GM23338 (cell line): Measurements from ENCODE around the gene KCTD18. TPM values are rescaled to one million over a fixed set of nuclear protein-coding genes. Genes with fewer than 3 reads are reported as not detected.

Experiments used
- ATAC-seq: fragments of 200-7000 bp; cut with Tn5 transposase; 3 replicates; pipeline ENCODE4 v1.9.1; 2020
- DNase-seq: peaks from one replicate; pipeline ENCODE4 v3.0.0-alpha.2; 2015; ENCODE audit warnings: low spot score
- H2AFZ ChIP-seq: fragments of 200-600 bp; sonication (generic); 2 replicates; pipeline ENCODE4 v1.8.0; 2016; ENCODE audit warnings: antibody characterized with exemption, mild to moderate bottlenecking, moderate library complexity
- H3F3A ChIP-seq: fragments of 200-600 bp; sonication (generic); replicated peaks from 2 replicates; pipeline ENCODE4 v1.8.0; 2017; ENCODE audit warnings: antibody characterized with exemption, mixed run types, low read depth
- H3K27ac ChIP-seq: fragments of 200-600 bp; sonication (generic); 2 replicates; pipeline ENCODE4 v1.6.1; 2016; ENCODE audit warnings: low read depth
- H3K27me3 ChIP-seq: fragments of 200-600 bp; sonication (generic); 2 replicates; pipeline ENCODE4 v1.8.0; 2016; ENCODE audit warnings: mild to moderate bottlenecking, mixed run types, moderate library complexity; ENCODE audit not compliant: insufficient read depth
- H3K36me3 ChIP-seq: fragments of 200-600 bp; sonication (generic); 2 replicates; pipeline ENCODE4 v1.8.0; 2016; ENCODE audit warnings: mild to moderate bottlenecking; ENCODE audit not compliant: insufficient read depth
- H3K4me1 ChIP-seq: fragments of 200-600 bp; sonication (generic); 2 replicates; pipeline ENCODE4 v1.8.0; 2016; ENCODE audit warnings: mild to moderate bottlenecking, moderate library complexity; ENCODE audit not compliant: insufficient read depth
- H3K4me2 ChIP-seq: fragments of 200-600 bp; sonication (generic); 2 replicates; pipeline ENCODE4 v1.7.1; 2017; ENCODE audit warnings: mixed run types
- H3K4me3 ChIP-seq: fragments of 200-600 bp; sonication (generic); 2 replicates; pipeline ENCODE4 v1.6.1; 2016; ENCODE audit warnings: mixed run types
- H3K79me2 ChIP-seq: fragments of 200-600 bp; sonication (generic); replicated peaks from 2 replicates; pipeline ENCODE4 v1.8.0; 2017; ENCODE audit warnings: mild to moderate bottlenecking; ENCODE audit not compliant: insufficient read depth
- H3K9me2 ChIP-seq: fragments of 200-600 bp; sonication (generic); 2 replicates; pipeline ENCODE4 v1.8.0; 2017; ENCODE audit not compliant: insufficient read depth
- H4K20me1 ChIP-seq: fragments of 200-600 bp; sonication (generic); replicated peaks from 2 replicates; pipeline ENCODE4 v1.8.0; 2017; ENCODE audit warnings: mild to moderate bottlenecking; ENCODE audit not compliant: insufficient read depth
- H3K27ac Mint-ChIP-seq: 2 replicates; pipeline ENCODE4 v1.8.0; 2020; ENCODE audit warnings: inconsistent platforms, mild to moderate bottlenecking, moderate library complexity, mixed read lengths
- H3K27me3 Mint-ChIP-seq: 3 replicates; pipeline ENCODE4 v1.8.0; 2022; ENCODE audit warnings: low read depth, mild to moderate bottlenecking, moderate library complexity, mixed read lengths, inconsistent platforms; ENCODE audit not compliant: insufficient read depth, poor library complexity
- H3K36me3 Mint-ChIP-seq: 3 replicates; pipeline ENCODE4 v1.8.0; 2021; ENCODE audit warnings: low read depth, mild to moderate bottlenecking, inconsistent platforms, moderate library complexity, mixed read lengths
- H3K4me1 Mint-ChIP-seq: 3 replicates; pipeline ENCODE4 v1.8.0; 2020; ENCODE audit warnings: mild to moderate bottlenecking, inconsistent platforms, mixed read lengths
- H3K4me3 Mint-ChIP-seq: 3 replicates; pipeline ENCODE4 v1.8.0; 2021; ENCODE audit warnings: moderate library complexity, mild to moderate bottlenecking, inconsistent platforms, mixed read lengths
- H3K9me3 Mint-ChIP-seq: 3 replicates; pipeline ENCODE4 v1.8.0; 2020; ENCODE audit warnings: moderate library complexity, mild to moderate bottlenecking, inconsistent platforms, mixed read lengths
- CREB1 ChIP-seq: fragments of 250-450 bp; sonication (Bioruptor Pico); IDR thresholded peaks from 2 replicates; pipeline ENCODE4 v1.5.0; 2020; ENCODE audit warnings: low read depth, mild to moderate bottlenecking, moderate library complexity
- EZH2 ChIP-seq: fragments of 200-600 bp; sonication (generic); IDR thresholded peaks from one replicate; pipeline ENCODE4 v1.8.0; 2017; ENCODE audit warnings: antibody characterized with exemption, mild to moderate bottlenecking, low read depth; ENCODE audit not compliant: unreplicated experiment
- EZH2phosphoT487 ChIP-seq: fragments of 200-600 bp; sonication (generic); IDR thresholded peaks from one replicate; pipeline ENCODE4 v1.8.1; 2018; ENCODE audit warnings: antibody characterized with exemption; ENCODE audit not compliant: unreplicated experiment
- JUNB ChIP-seq: IDR thresholded peaks from one replicate; pipeline ENCODE4 v1.6.1; 2016; ENCODE audit warnings: antibody characterized with exemption; ENCODE audit not compliant: unreplicated experiment
- NANOG ChIP-seq: IDR thresholded peaks from 2 replicates; pipeline ENCODE4 v1.6.1; 2016; ENCODE audit warnings: antibody characterized with exemption, borderline replicate concordance
- POLR2AphosphoS5 ChIP-seq: IDR thresholded peaks from 2 replicates; pipeline ENCODE4 v1.6.1; 2016; ENCODE audit warnings: antibody characterized with exemption, low read depth
- ZNF114 ChIP-seq: fragments of 250-450 bp; sonication (Bioruptor Pico); IDR thresholded peaks from 2 replicates; pipeline ENCODE4 v1.5.0; 2020; ENCODE audit warnings: mild to moderate bottlenecking, moderate library complexity
- ZNF331 ChIP-seq: fragments of 250-450 bp; sonication (Bioruptor Pico); IDR thresholded peaks from 2 replicates; pipeline ENCODE4 v1.5.0; 2020; ENCODE audit warnings: low read depth, mild to moderate bottlenecking, moderate library complexity
- polyA plus RNA-seq: library from polyadenylated mRNA; unstranded; fragments of >200 nt; fragmentation: Nextera tagmentation; extraction: Ambion mirVana; gene quantifications from 2 replicates; pipeline ENCODE4 v1.2.1, GENCODE V29; 2016
- total RNA-seq: library from RNA; depleted of rRNA; stranded (reverse); fragments of >200 nt; shearing (Covaris generic); gene quantifications from 2 replicates; pipeline ENCODE4 v1.2.3, GENCODE V29; 2014
- TF ChIP-seq, protein P1 (sequence below): fragments of 250-450 bp; sonication (Bioruptor Pico); IDR thresholded peaks from 2 replicates; pipeline ENCODE4 v1.5.0; 2020; ENCODE audit warnings: mild to moderate bottlenecking, moderate library complexity
- TF ChIP-seq, protein P2 (sequence below): IDR thresholded peaks from 2 replicates; pipeline ENCODE4 v1.6.1; 2016; ENCODE audit warnings: antibody characterized with exemption
- TF ChIP-seq, protein P3 (sequence below): IDR thresholded peaks from one replicate; pipeline ENCODE4 v1.6.1; 2018; ENCODE audit warnings: antibody characterized with exemption; ENCODE audit not compliant: unreplicated experiment

KCTD18 gene
- total and polyA plus RNA-seq, 2 experiments from 2014 or later = 3.3 to 4.7 TPM

DNA sequence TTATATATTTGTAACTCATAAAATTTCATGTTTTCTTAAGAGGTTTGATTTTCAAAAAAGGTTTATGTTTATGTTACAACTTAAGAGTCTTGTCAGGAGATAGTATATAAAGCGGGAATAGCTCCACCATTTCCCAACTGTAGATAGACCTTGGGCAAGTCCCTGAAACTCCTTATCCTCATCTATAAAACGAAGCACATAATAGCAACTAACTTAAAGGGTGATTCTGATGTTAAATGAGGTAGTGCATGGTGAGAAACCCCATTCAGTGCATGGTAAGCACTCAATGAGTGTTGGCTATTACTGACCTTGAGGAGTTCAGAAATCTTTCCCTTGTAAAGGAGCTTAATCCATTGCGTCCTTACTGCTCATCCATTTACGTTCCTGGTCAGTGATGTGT is 34.1 kb downstream of the KCTD18 start:
- peaks cover 91% of the 10 kb centered on the region for H3K36me3 Mint-ChIP-seq

DNA sequence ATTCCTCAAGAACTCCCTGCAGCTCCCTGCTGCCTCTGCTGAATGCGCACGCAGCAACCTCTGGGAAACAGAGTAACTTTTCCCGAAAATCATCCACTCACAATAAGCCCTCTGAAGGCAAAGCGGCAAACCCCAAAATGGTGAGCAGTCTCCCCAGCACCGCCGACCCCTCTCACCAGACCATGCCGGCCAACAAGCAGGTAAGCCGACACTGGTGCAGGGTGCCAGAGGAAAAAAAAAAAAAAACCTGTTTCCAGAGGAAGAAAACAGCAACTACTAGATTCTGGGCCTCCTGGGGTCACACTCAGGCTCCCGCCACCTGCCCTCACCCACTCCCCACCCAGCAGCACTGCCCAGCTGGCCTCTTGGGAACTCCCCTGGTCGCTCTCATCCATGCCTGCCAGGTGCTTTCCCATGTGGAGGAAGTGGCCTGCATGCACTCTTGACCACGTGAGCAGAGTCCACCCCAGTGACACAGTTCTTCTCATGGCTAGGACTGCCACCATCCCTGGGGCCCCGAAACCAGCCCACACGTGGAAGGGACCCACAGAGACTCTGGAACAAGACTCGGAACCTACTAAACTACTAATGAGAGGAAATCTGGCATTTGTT is 36.9 kb downstream of the KCTD18 start:
- H3K4me1 ChIP-seq = no peaks in the 10 kb centered on the region
- no peak overlapping the region for H3K4me3 Mint-ChIP-seq
- H2AFZ ChIP-seq = no peak overlapping the region
- H3K4me2 ChIP-seq = no peak overlapping the region
- peaks cover 59% of the 10 kb centered on the region for H3K36me3 ChIP-seq
- H4K20me1 ChIP-seq = no peaks in the 10 kb centered on the region
- no peak for DNase-seq
- H3K9me3 Mint-ChIP-seq = no peaks in the 10 kb centered on the region
- no peaks in the 10 kb centered on the region for H3K9me2 ChIP-seq
- H3K27me3 Mint-ChIP-seq = peaks cover 4% of the 10 kb centered on the region
- H3K36me3 Mint-ChIP-seq = peaks cover 97% of the 10 kb centered on the region
- H3K27ac Mint-ChIP-seq = no peak overlapping the region
- no peaks in the 10 kb centered on the region for H3K79me2 ChIP-seq
- H3K27ac ChIP-seq = no peak overlapping the region
- no peak for ATAC-seq
- H3K27me3 ChIP-seq = no peaks in the 10 kb centered on the region
- no peaks in the 10 kb centered on the region for H3F3A ChIP-seq
- H3K4me3 ChIP-seq = no peak overlapping the region
- H3K4me1 Mint-ChIP-seq = peaks cover 20% of the 10 kb centered on the region
- TF ChIP-seq NANOG (no peak), POLR2AphosphoS5 (no peak), EZH2 (no peak), JUNB (no peak), ZNF114 (CRISPR knock-in tag) (no peak), ZNF331 (CRISPR knock-in tag) (no peak)
- TF ChIP-seq, protein P1, sequence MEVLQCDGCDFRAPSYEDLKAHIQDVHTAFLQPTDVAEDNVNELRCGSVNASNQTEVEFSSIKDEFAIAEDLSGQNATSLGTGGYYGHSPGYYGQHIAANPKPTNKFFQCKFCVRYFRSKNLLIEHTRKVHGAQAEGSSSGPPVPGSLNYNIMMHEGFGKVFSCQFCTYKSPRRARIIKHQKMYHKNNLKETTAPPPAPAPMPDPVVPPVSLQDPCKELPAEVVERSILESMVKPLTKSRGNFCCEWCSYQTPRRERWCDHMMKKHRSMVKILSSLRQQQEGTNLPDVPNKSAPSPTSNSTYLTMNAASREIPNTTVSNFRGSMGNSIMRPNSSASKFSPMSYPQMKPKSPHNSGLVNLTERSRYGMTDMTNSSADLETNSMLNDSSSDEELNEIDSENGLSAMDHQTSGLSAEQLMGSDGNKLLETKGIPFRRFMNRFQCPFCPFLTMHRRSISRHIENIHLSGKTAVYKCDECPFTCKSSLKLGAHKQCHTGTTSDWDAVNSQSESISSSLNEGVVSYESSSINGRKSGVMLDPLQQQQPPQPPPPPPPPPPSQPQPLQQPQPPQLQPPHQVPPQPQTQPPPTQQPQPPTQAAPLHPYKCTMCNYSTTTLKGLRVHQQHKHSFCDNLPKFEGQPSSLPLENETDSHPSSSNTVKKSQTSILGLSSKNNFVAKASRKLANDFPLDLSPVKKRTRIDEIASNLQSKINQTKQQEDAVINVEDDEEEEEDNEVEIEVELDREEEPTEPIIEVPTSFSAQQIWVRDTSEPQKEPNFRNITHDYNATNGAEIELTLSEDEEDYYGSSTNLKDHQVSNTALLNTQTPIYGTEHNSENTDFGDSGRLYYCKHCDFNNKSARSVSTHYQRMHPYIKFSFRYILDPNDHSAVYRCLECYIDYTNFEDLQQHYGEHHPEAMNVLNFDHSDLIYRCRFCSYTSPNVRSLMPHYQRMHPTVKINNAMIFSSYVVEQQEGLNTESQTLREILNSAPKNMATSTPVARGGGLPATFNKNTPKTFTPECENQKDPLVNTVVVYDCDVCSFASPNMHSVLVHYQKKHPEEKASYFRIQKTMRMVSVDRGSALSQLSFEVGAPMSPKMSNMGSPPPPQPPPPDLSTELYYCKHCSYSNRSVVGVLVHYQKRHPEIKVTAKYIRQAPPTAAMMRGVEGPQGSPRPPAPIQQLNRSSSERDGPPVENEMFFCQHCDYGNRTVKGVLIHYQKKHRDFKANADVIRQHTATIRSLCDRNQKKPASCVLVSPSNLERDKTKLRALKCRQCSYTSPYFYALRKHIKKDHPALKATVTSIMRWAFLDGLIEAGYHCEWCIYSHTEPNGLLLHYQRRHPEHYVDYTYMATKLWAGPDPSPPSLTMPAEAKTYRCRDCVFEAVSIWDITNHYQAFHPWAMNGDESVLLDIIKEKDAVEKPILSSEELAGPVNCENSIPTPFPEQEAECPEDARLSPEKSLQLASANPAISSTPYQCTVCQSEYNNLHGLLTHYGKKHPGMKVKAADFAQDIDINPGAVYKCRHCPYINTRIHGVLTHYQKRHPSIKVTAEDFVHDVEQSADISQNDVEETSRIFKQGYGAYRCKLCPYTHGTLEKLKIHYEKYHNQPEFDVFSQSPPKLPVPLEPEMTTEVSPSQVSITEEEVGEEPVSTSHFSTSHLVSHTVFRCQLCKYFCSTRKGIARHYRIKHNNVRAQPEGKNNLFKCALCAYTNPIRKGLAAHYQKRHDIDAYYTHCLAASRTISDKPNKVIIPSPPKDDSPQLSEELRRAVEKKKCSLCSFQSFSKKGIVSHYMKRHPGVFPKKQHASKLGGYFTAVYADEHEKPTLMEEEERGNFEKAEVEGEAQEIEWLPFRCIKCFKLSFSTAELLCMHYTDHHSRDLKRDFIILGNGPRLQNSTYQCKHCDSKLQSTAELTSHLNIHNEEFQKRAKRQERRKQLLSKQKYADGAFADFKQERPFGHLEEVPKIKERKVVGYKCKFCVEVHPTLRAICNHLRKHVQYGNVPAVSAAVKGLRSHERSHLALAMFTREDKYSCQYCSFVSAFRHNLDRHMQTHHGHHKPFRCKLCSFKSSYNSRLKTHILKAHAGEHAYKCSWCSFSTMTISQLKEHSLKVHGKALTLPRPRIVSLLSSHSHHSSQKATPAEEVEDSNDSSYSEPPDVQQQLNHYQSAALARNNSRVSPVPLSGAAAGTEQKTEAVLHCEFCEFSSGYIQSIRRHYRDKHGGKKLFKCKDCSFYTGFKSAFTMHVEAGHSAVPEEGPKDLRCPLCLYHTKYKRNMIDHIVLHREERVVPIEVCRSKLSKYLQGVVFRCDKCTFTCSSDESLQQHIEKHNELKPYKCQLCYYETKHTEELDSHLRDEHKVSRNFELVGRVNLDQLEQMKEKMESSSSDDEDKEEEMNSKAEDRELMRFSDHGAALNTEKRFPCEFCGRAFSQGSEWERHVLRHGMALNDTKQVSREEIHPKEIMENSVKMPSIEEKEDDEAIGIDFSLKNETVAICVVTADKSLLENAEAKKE (CRISPR knock-in tag) = no peak
- TF ChIP-seq, protein P2, sequence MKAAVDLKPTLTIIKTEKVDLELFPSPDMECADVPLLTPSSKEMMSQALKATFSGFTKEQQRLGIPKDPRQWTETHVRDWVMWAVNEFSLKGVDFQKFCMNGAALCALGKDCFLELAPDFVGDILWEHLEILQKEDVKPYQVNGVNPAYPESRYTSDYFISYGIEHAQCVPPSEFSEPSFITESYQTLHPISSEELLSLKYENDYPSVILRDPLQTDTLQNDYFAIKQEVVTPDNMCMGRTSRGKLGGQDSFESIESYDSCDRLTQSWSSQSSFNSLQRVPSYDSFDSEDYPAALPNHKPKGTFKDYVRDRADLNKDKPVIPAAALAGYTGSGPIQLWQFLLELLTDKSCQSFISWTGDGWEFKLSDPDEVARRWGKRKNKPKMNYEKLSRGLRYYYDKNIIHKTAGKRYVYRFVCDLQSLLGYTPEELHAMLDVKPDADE = no peak

More for the DNA sequence above, 34.1 kb downstream of the KCTD18 start:
- TF ChIP-seq CREB1 (CRISPR knock-in tag) (no peak), ZNF114 (CRISPR knock-in tag) (no peak), EZH2phosphoT487 (no peak)
- TF ChIP-seq, protein P3, sequence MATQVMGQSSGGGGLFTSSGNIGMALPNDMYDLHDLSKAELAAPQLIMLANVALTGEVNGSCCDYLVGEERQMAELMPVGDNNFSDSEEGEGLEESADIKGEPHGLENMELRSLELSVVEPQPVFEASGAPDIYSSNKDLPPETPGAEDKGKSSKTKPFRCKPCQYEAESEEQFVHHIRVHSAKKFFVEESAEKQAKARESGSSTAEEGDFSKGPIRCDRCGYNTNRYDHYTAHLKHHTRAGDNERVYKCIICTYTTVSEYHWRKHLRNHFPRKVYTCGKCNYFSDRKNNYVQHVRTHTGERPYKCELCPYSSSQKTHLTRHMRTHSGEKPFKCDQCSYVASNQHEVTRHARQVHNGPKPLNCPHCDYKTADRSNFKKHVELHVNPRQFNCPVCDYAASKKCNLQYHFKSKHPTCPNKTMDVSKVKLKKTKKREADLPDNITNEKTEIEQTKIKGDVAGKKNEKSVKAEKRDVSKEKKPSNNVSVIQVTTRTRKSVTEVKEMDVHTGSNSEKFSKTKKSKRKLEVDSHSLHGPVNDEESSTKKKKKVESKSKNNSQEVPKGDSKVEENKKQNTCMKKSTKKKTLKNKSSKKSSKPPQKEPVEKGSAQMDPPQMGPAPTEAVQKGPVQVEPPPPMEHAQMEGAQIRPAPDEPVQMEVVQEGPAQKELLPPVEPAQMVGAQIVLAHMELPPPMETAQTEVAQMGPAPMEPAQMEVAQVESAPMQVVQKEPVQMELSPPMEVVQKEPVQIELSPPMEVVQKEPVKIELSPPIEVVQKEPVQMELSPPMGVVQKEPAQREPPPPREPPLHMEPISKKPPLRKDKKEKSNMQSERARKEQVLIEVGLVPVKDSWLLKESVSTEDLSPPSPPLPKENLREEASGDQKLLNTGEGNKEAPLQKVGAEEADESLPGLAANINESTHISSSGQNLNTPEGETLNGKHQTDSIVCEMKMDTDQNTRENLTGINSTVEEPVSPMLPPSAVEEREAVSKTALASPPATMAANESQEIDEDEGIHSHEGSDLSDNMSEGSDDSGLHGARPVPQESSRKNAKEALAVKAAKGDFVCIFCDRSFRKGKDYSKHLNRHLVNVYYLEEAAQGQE = no peak
- Histone ChIP-seq H3K27ac (no peak overlapping the region), H3K36me3 (peaks cover 49% of the 10 kb centered on the region), H3K4me3 (no peak overlapping the region), H4K20me1 (no peaks in the 10 kb centered on the region), H3K27me3 (no peaks in the 10 kb centered on the region), H3K79me2 (no peaks in the 10 kb centered on the region), H3K4me1 (peaks cover 10% of the 10 kb centered on the region), H2AFZ (no peak overlapping the region), H3K4me2 (no peak overlapping the region), H3F3A (no peaks in the 10 kb centered on the region), H3K9me2 (no peaks in the 10 kb centered on the region)
- H3K4me1 Mint-ChIP-seq = peaks cover 26% of the 10 kb centered on the region
- no peak overlapping the region for H3K27ac Mint-ChIP-seq
- no peak for ATAC-seq
- H3K4me3 Mint-ChIP-seq = no peak overlapping the region
- H3K9me3 Mint-ChIP-seq = no peaks in the 10 kb centered on the region
- DNase-seq = no peak
- H3K27me3 Mint-ChIP-seq = peaks cover 2% of the 10 kb centered on the region
